Bronchial epithelial cell (primary cell): ENCODE results near the gene CEBPZ. TPM values are rescaled to one million over a fixed set of nuclear protein-coding genes. Genes with fewer than 3 reads are reported as not detected.
A peak's percentile ranks its signal among the peaks of the same experiment; 100 is the strongest.

Experiments used
- DNase-seq: peaks from one replicate; pipeline ENCODE4 v3.0.0-alpha.2; 2010; ENCODE audit warnings: low read depth
- FAIRE-seq: peaks from 2 replicates; lab custom pipeline; 2011; peaks lifted over from hg19 to GRCh38; lab: Jason Lieb, UNC
- H3K27me3 ChIP-seq: 2 replicates; pipeline ENCODE4 v1.5.1; 2011; ENCODE audit warnings: low read length; ENCODE audit not compliant: control insufficient read depth, insufficient read depth
- H3K36me3 ChIP-seq: 2 replicates; pipeline ENCODE4 v1.5.1; 2011; ENCODE audit warnings: low read length; ENCODE audit not compliant: control insufficient read depth, insufficient read depth
- H3K4me3 ChIP-seq: 2 replicates; pipeline ENCODE4 v1.5.1; 2011; ENCODE audit warnings: mild to moderate bottlenecking, low read depth, low read length, control low read depth
- total RNA-seq: library from RNA; depleted of rRNA; stranded (reverse); fragments of >200 nt; gene quantifications from 2 replicates; pipeline ENCODE4 v1.2.1, GENCODE V29; 2014
- TF ChIP-seq, protein P1 (sequence below): IDR thresholded peaks from 2 replicates; pipeline ENCODE4 v1.5.1; 2011; ENCODE audit warnings: mild to moderate bottlenecking, moderate library complexity, low read length, control low read depth, inconsistent platforms; ENCODE audit not compliant: insufficient read depth, severe bottlenecking

CEBPZ gene
- total RNA-seq, 1 donor from 2014 or later = 62.9 TPM

DNA sequence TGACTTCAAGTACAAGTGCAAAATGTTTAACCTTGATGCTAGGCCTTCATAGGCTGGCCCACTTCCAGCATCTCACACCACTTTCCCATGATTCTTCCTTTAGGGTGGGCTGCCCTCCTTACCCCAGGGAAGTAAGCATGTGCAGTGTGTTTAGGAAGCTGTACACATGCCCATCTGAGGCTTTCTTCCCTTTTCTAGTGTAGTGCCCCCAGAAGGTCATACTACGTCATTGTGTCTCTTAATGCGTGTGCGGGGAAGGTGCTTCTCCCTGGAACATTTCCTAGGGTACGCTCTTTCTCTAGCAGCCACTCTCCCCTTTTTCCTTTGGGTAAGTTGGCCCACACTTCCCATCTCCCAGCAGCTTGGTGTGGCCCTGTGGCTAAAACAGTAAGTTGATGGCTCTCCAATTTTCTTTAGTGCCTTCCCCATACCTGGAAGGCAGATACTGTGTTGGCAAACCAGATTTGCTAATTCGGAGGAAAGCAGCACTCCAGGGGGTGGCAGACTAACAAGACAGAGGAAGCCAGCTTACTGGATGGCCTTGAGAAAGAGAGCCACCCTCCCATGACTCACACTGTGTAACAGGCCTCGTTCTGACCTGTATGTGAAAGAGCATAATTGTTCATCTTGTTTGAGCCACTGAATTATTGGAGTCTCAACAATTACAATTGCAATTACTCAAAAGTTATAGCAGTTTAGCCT, 41.8 kb downstream of the CEBPZ start:
- DNase-seq (peak; percentile 91), FAIRE-seq (peak; percentile 60)
- no peak overlapping the region for H3K4me3 ChIP-seq
- H3K36me3 ChIP-seq = no peaks in the 10 kb centered on the region
- H3K27me3 ChIP-seq = no peaks in the 10 kb centered on the region
- TF ChIP-seq, protein P1, sequence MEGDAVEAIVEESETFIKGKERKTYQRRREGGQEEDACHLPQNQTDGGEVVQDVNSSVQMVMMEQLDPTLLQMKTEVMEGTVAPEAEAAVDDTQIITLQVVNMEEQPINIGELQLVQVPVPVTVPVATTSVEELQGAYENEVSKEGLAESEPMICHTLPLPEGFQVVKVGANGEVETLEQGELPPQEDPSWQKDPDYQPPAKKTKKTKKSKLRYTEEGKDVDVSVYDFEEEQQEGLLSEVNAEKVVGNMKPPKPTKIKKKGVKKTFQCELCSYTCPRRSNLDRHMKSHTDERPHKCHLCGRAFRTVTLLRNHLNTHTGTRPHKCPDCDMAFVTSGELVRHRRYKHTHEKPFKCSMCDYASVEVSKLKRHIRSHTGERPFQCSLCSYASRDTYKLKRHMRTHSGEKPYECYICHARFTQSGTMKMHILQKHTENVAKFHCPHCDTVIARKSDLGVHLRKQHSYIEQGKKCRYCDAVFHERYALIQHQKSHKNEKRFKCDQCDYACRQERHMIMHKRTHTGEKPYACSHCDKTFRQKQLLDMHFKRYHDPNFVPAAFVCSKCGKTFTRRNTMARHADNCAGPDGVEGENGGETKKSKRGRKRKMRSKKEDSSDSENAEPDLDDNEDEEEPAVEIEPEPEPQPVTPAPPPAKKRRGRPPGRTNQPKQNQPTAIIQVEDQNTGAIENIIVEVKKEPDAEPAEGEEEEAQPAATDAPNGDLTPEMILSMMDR = no peak

- no peak for FAIRE-seq
Measured at GRCh38 chr2:37188570-37188969, 42.8 kb downstream of the CEBPZ start, which contains the start of gene SULT6B1. Gene SULT6B1, minus strand, starts transcription at chr2:37188670. Its CDS starts 30 bp downstream, at chr2:37188640.

DNA sequence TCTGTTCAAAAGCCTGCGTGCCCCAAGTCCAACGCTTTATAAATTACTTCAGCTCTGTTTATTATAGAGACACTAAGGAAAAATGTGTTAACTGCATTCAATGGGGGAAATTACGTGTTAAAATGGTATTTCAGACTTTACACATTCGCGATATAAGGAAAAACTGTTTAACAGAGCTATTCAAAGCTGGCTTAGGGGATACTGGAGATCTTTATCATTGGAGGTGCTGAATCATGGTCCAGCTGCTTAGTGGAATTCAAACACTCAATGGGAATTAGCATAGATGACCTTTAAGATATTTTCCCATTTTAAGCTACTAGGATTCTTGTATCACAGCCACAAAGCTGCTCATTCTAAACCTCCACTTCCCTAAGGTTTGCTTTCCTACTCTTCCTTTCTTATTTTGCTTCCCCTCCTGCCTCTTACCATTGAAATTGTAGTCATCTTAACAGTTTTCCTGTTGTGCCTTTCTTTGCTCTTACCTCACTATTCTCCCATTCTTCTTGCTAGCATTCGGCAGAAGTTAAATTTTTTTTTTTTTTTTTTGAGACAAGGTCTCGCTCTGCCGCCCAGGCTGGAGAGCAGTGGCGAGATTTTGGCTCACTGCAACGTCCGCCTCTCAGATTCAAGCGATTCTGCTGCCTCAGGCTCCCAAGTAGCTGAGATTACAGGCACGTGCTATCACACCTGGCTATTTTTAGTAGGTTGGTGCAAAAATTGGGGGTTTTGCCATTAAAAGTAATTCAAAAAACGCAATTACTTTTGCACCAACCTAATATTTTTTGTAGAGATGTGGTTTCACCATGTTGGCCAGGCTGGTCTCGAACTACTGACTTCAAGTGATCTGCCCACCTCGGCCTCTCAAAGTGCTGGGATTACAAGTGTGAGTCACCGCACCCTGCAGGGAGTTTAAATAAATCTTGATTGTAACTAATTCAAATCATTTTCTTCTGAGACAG, 49.4 kb downstream of the CEBPZ start:
- no peaks in the 10 kb centered on the region for H3K36me3 ChIP-seq
- FAIRE-seq = no peak
- DNase-seq = no peak
- H3K27me3 ChIP-seq = no peaks in the 10 kb centered on the region
- H3K4me3 ChIP-seq = no peak overlapping the region
- TF ChIP-seq, protein P1 = no peak

More at GRCh38 chr2:37188570-37188969, 42.8 kb downstream of the CEBPZ start, which contains the start of gene SULT6B1:
- Histone ChIP-seq H3K36me3 (no peaks in the 10 kb centered on the region), H3K27me3 (no peaks in the 10 kb centered on the region), H3K4me3 (no peak within 1 kb of the TSS)
- TF ChIP-seq, protein P1 = no peak
- no peak for DNase-seq

- H3K36me3 ChIP-seq = no peaks in the 10 kb centered on the region
- no peak for DNase-seq
- H3K27me3 ChIP-seq = no peaks in the 10 kb centered on the region
- FAIRE-seq = no peak
- H3K4me3 ChIP-seq = no peak overlapping the region
- TF ChIP-seq, protein P1 = no peak
Measured at GRCh38 chr2:37180640-37181039, 50.8 kb downstream of the CEBPZ start.

DNA sequence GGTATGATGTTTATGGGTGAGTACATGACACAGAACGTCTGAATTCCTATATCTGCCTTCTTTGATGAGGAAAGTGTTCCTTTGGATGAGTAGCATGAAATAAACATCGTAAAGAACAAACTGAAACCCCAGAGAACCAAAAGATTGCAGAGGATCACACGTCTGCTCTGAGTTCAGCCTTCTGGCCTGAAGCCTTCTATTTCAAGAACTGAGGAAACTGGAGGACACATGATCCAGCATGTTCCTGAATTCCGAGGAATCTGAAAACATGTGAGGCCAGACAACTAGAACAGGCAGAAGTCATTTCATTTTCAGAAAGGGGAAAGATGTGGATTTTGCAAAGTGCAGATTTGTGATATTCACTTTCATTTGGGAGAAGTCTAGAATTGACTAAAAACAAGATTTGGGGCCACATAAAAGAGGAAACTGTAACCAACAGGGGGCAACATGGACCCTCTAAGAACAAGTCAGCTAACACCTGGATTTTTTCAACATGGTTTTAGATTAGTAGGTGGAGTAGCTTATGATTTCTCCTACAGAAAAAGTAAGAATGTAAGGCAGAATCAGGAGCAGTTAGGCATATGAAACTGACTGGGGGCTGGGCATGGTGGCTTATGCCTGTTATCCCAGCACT, 51.3 kb downstream of the CEBPZ start:
- peak; percentile 39 for DNase-seq
- H3K4me3 ChIP-seq = no peak overlapping the region
- H3K36me3 ChIP-seq = no peaks in the 10 kb centered on the region
- no peaks in the 10 kb centered on the region for H3K27me3 ChIP-seq
- FAIRE-seq = peak; percentile 58
- TF ChIP-seq, protein P1 = no peak
